Measurements from ENCODE around the gene OTUB1. TPM values are rescaled to one million over a fixed set of nuclear protein-coding genes. Genes with fewer than 3 reads are reported as not detected.

OTUB1 gene
- total and polyA plus RNA-seq, 4 donors, result 40.8 to 95.2 (median 72.3) TPM

- H3K4me3 ChIP-seq, result no peak overlapping the region
- H3K36me3 ChIP-seq (ENCODE audit: control insufficient read depth in 4 of 4, insufficient read depth in 4 of 4, low read length in 4 of 4), result no peaks in the 10 kb centered on the region
- no peaks in the 10 kb centered on the region for H3K27me3 ChIP-seq (ENCODE audit: control insufficient read depth in 3 of 3, insufficient read depth in 3 of 3, low read length in 2 of 3)
- H3K4me1 ChIP-seq (ENCODE audit: control insufficient read depth in 5 of 5, insufficient read depth in 5 of 5, low read length in 5 of 5), result peaks cover 0 to 12% (median 5%) of the 10 kb centered on the region in 5 donors
- DNase-seq (no peak), ATAC-seq (ENCODE audit: insufficient read depth, low FRiP score) (no peak)
- H3K9ac ChIP-seq (ENCODE audit: insufficient read depth in 1 of 2, low read length in 2 of 2), result no peak overlapping the region
- no peak overlapping the region for H3K27ac ChIP-seq (ENCODE audit: low read depth in 1 of 2, low read length in 1 of 2)
- no peak for TF ChIP-seq CTCF (IDR thresholded peaks at IDR 0.05; ENCODE audit: control extremely low read depth, extremely low read depth)
- H3K9me3 ChIP-seq (ENCODE audit: control insufficient read depth in 4 of 4, insufficient read depth in 3 of 4, low read length in 3 of 4), result no peaks in the 10 kb centered on the region
- WGBS, 2 donors, result 89% methylated on average over 20 of the region's 20 CpGs
Measured at GRCh38 chr11:64023712-64024710, 37.8 kb downstream of the OTUB1 start.

DNA sequence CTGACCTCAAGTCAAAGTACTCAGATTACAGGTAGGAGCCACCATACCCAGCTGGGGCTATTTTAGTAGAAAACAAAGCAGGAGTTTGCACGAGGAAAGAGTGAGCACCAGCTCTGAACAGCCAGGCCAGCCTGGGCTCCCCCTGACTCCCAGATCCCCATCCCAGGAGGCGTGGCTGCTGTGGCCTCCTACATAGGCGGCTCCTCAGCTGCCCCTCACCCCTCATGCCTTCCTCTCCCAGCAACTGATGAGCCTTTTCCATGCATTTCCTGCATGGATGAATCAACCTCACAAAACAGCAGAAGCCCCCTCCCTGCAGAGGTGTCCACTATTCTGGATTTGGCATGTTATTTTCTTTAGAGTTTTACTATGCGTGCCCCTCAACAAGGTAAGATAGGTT, 39.0 kb downstream of the OTUB1 start:
- Histone ChIP-seq H3K27ac (ENCODE audit: low read depth in 1 of 2, low read length in 1 of 2) (no peak overlapping the region), H3K4me3 (no peak overlapping the region), H3K36me3 (ENCODE audit: control insufficient read depth in 4 of 4, insufficient read depth in 4 of 4, low read length in 4 of 4) (no peaks in the 10 kb centered on the region), H3K27me3 (ENCODE audit: control insufficient read depth in 3 of 3, insufficient read depth in 3 of 3, low read length in 2 of 3) (no peaks in the 10 kb centered on the region), H3K9me3 (ENCODE audit: control insufficient read depth in 4 of 4, insufficient read depth in 3 of 4, low read length in 3 of 4) (no peaks in the 10 kb centered on the region), H3K4me1 (ENCODE audit: control insufficient read depth in 5 of 5, insufficient read depth in 5 of 5, low read length in 5 of 5) (peaks cover 0 to 12% (median 5%) of the 10 kb centered on the region in 5 donors), H3K9ac (ENCODE audit: insufficient read depth in 1 of 2, low read length in 2 of 2) (no peak overlapping the region)
- TF ChIP-seq CTCF (IDR thresholded peaks at IDR 0.05; ENCODE audit: control extremely low read depth, extremely low read depth), result no peak
- ATAC-seq (ENCODE audit: insufficient read depth, low FRiP score) (no peak), DNase-seq (no peak)
- 85 to 91% methylated on average over 4 of the region's 4 CpGs for WGBS, 2 donors

DNA sequence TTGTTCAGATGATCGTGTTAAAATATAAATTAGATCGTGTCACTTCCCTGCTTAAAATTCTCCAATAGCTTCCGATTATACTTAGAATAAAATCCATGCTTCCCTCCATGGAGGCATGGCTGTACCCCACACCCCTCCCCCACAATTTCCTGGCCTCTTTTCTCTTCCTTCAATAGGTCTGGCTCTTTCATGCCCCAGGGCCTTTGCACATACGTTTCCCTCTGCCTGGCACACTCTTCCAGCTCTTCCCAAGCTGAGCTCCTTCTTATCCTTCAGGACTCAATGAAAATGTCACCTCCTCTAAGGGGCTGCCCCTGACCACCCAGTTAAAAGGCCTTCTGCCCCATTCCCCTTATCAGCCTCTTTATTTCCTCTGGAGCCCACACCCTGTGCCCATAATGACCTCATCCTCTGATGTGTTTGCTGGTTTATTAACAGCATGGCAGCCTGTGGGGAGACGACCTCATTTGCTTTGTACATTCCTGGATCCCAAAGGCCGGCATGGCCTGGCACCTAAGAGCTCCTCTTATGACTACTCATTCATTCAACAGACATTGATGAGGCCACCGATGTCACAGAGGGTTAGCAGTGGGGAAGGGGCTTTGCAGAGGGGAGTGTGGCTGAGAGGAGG, 40.5 kb downstream of the OTUB1 start:
- Histone ChIP-seq H3K36me3 (ENCODE audit: control insufficient read depth in 4 of 4, insufficient read depth in 4 of 4, low read length in 4 of 4) (no peaks in the 10 kb centered on the region), H3K9me3 (ENCODE audit: control insufficient read depth in 4 of 4, insufficient read depth in 3 of 4, low read length in 3 of 4) (no peaks in the 10 kb centered on the region), H3K4me3 (no peak overlapping the region), H3K9ac (ENCODE audit: insufficient read depth in 1 of 2, low read length in 2 of 2) (no peak overlapping the region), H3K4me1 (ENCODE audit: control insufficient read depth in 5 of 5, insufficient read depth in 5 of 5, low read length in 5 of 5) (peaks cover 0 to 9% (median 5%) of the 10 kb centered on the region in 5 donors), H3K27me3 (ENCODE audit: control insufficient read depth in 3 of 3, insufficient read depth in 3 of 3, low read length in 2 of 3) (no peaks in the 10 kb centered on the region), H3K27ac (ENCODE audit: low read depth in 1 of 2, low read length in 1 of 2) (no peak overlapping the region)
- DNase-seq (no peak), ATAC-seq (ENCODE audit: insufficient read depth, low FRiP score) (no peak)
- 86 to 88% methylated on average over 7 of the region's 7 CpGs for WGBS, 2 donors
- no peak for TF ChIP-seq CTCF (IDR thresholded peaks at IDR 0.05; ENCODE audit: control extremely low read depth, extremely low read depth)

Data from lung (tissue), 12 donors.